OCI-LY1 (cell line): ENCODE data around the gene EQTN.

ENCODE experiments used
- H2AFZ ChIP-seq: fragments of 200-600 bp; sonication (generic), shearing (Covaris generic); 2 replicates; pipeline ENCODE4 v1.6.0; 2014; ENCODE audit warnings: antibody characterized with exemption, mild to moderate bottlenecking, low read length
- H3F3A ChIP-seq: fragments of 200-600 bp; sonication (generic), shearing (Covaris generic); 2 replicates; pipeline ENCODE4 v1.6.0; 2014; ENCODE audit warnings: mild to moderate bottlenecking, antibody characterized with exemption, low read length, moderate library complexity; ENCODE audit not compliant: insufficient read depth
- H3K27ac ChIP-seq: fragments of 200-600 bp; sonication (generic); 2 replicates; pipeline ENCODE4 v1.5.1; 2014; ENCODE audit warnings: low read length, mixed run types, mild to moderate bottlenecking, low read depth; ENCODE audit not compliant: poor library complexity, severe bottlenecking
- H3K27me3 ChIP-seq: fragments of 200-600 bp; sonication (generic); 2 replicates; pipeline ENCODE4 v1.6.0; 2014; ENCODE audit warnings: antibody characterized with exemption, mild to moderate bottlenecking, low read length, moderate library complexity; ENCODE audit not compliant: insufficient read depth
- H3K36me3 ChIP-seq: fragments of 200-600 bp; sonication (generic); 2 replicates; pipeline ENCODE4 v1.6.1; 2014; ENCODE audit warnings: mild to moderate bottlenecking, antibody characterized with exemption, low read length, moderate library complexity, mixed read lengths; ENCODE audit not compliant: insufficient read depth
- H3K4me1 ChIP-seq: fragments of 200-600 bp; sonication (generic); 2 replicates; pipeline ENCODE4 v1.5.1; 2014; ENCODE audit warnings: mild to moderate bottlenecking, low read length, moderate library complexity; ENCODE audit not compliant: insufficient read depth, severe bottlenecking
- H3K4me2 ChIP-seq: fragments of 200-600 bp; sonication (generic), shearing (Covaris generic); 2 replicates; pipeline ENCODE4 v1.6.1; 2014; ENCODE audit warnings: low read length
- H3K4me3 ChIP-seq: fragments of 200-600 bp; sonication (generic); 2 replicates; pipeline ENCODE4 v1.5.1; 2014; ENCODE audit warnings: low read length, low read depth, mild to moderate bottlenecking, mixed read lengths; ENCODE audit not compliant: poor library complexity, severe bottlenecking
- H3K79me2 ChIP-seq: fragments of 200-600 bp; shearing (Covaris generic); 2 replicates; pipeline ENCODE4 v1.6.1; 2016; ENCODE audit warnings: mixed run types, low read length, mixed read lengths; ENCODE audit not compliant: insufficient read depth
- H3K9ac ChIP-seq: fragments of 200-600 bp; sonication (generic), shearing (Covaris generic); 2 replicates; pipeline ENCODE4 v1.6.1; 2014; ENCODE audit warnings: mild to moderate bottlenecking, low read length, mixed read lengths
- H3K9me2 ChIP-seq: fragments of 200-600 bp; sonication (generic), shearing (Covaris generic); 2 replicates; pipeline ENCODE4 v1.6.1; 2014; ENCODE audit warnings: low read depth, mild to moderate bottlenecking, low read length, mixed read lengths
- H3K9me3 ChIP-seq: fragments of 200-600 bp; shearing (Covaris generic); 2 replicates; pipeline ENCODE4 v1.6.1; 2014; ENCODE audit warnings: low read length, mixed read lengths
- H4K20me1 ChIP-seq: fragments of 200-600 bp; sonication (generic), shearing (Covaris generic); 2 replicates; pipeline ENCODE4 v1.6.0; 2016; ENCODE audit warnings: mild to moderate bottlenecking, low read length; ENCODE audit not compliant: insufficient read depth
- CTCF ChIP-seq: fragments of 200-600 bp; sonication (generic), shearing (Covaris generic); IDR thresholded peaks from 2 replicates; pipeline ENCODE4 v1.5.1; 2017; ENCODE audit warnings: mild to moderate bottlenecking, antibody characterized with exemption, low read length, moderate library complexity, mixed read lengths
- EZH2 ChIP-seq: fragments of 200-600 bp; sonication (generic), shearing (Covaris generic); IDR thresholded peaks from 2 replicates; pipeline ENCODE4 v1.8.0; 2017; ENCODE audit warnings: borderline replicate concordance, mixed run types, mild to moderate bottlenecking, antibody characterized with exemption, low read length, moderate library complexity, mixed read lengths

The EQTN gene

GRCh38 chr9:27260789-27261516 lies 36.0 kb downstream of the EQTN start:
- no peak overlapping the region for H3K4me3 ChIP-seq
- no peaks in the 10 kb centered on the region for H3K4me1 ChIP-seq
- no peak overlapping the region for H2AFZ ChIP-seq
- no peak overlapping the region for H3K9ac ChIP-seq
- no peaks in the 10 kb centered on the region for H3K9me3 ChIP-seq
- no peaks in the 10 kb centered on the region for H3K9me2 ChIP-seq
- TF ChIP-seq EZH2 = no peak
- no peak for TF ChIP-seq CTCF
- no peaks in the 10 kb centered on the region for H4K20me1 ChIP-seq
- H3K27me3 ChIP-seq = no peaks in the 10 kb centered on the region
- no peak overlapping the region for H3K4me2 ChIP-seq
- H3F3A ChIP-seq = no peaks in the 10 kb centered on the region
- H3K27ac ChIP-seq = no peak overlapping the region
- H3K36me3 ChIP-seq = no peaks in the 10 kb centered on the region
- no peaks in the 10 kb centered on the region for H3K79me2 ChIP-seq

- H3K27me3 ChIP-seq = no peaks in the 10 kb centered on the region
- no peaks in the 10 kb centered on the region for H3K4me1 ChIP-seq
- no peak for TF ChIP-seq CTCF
- TF ChIP-seq EZH2 = no peak
- no peaks in the 10 kb centered on the region for H3K9me2 ChIP-seq
- H3F3A ChIP-seq = no peaks in the 10 kb centered on the region
- H2AFZ ChIP-seq = no peak overlapping the region
- no peaks in the 10 kb centered on the region for H4K20me1 ChIP-seq
- H3K9me3 ChIP-seq = no peaks in the 10 kb centered on the region
- H3K36me3 ChIP-seq = no peaks in the 10 kb centered on the region
- H3K4me3 ChIP-seq = no peak overlapping the region
- H3K27ac ChIP-seq = no peak overlapping the region
- no peak overlapping the region for H3K9ac ChIP-seq
- no peak overlapping the region for H3K4me2 ChIP-seq
- H3K79me2 ChIP-seq = no peaks in the 10 kb centered on the region
Observed at GRCh38 chr9:27258662-27259061, 38.3 kb downstream of the EQTN start.

- no peak for TF ChIP-seq CTCF
- no peak for TF ChIP-seq EZH2
- no peaks in the 10 kb centered on the region for H4K20me1 ChIP-seq
- H3K4me1 ChIP-seq = no peaks in the 10 kb centered on the region
- H3K4me3 ChIP-seq = no peak overlapping the region
- H3K4me2 ChIP-seq = no peak overlapping the region
- H3K27me3 ChIP-seq = no peaks in the 10 kb centered on the region
- H3K9me3 ChIP-seq = no peaks in the 10 kb centered on the region
- H3K36me3 ChIP-seq = no peaks in the 10 kb centered on the region
- H3K79me2 ChIP-seq = no peaks in the 10 kb centered on the region
- H3K9ac ChIP-seq = no peak overlapping the region
- no peaks in the 10 kb centered on the region for H3F3A ChIP-seq
- no peak overlapping the region for H2AFZ ChIP-seq
- H3K27ac ChIP-seq = no peak overlapping the region
- no peaks in the 10 kb centered on the region for H3K9me2 ChIP-seq
Observed at GRCh38 chr9:27248702-27249101, 48.2 kb downstream of the EQTN start.
